Breast epithelium (tissue), 3 donors: ENCODE measurements around the gene ALOX15B.

ENCODE experiments used
- CTCF ChIP-seq, 3 donors: fragments of 450-650 bp; IDR thresholded peaks; one replicate each; pipeline ENCODE4 v1.5.1; 2016 to 2017; ENCODE audit warnings: antibody characterized with exemption in 3 of 3, mild to moderate bottlenecking in 3 of 3, moderate library complexity in 3 of 3
- POLR2AphosphoS5 ChIP-seq, 3 donors: sonication (generic); formaldehyde crosslinking; IDR thresholded peaks; one replicate each; pipeline ENCODE4 v1.6.1; 2017; ENCODE audit warnings: antibody characterized with exemption in 3 of 3

GRCh38 chr17:8015236-8015956, 23.5 kb upstream of the ALOX15B start:
- TF ChIP-seq CTCF (IDR thresholded peaks at IDR 0.05) = no peak
- TF ChIP-seq POLR2AphosphoS5 (IDR thresholded peaks at IDR 0.05) = no peak
